Ascending aorta (tissue), 2 donors: ENCODE data around the gene KCTD20. TPM values are rescaled to one million over a fixed set of nuclear protein-coding genes. Genes with fewer than 3 reads are reported as not detected.

Experiments used
- DNase-seq, 2 donors: peaks; one replicate each; pipeline ENCODE4 v3.0.0-alpha.2; 2019; ENCODE audit warnings: low spot score in 2 of 2
- H3K27ac ChIP-seq, 2 donors: fragments of 200-600 bp; sonication (generic); one replicate each; pipeline ENCODE4 v1.5.1; 2016 to 2017; ENCODE audit warnings: mild to moderate bottlenecking in 1 of 2
- H3K27me3 ChIP-seq: fragments of 200-600 bp; sonication (generic); one replicate; pipeline ENCODE4 v1.5.1; 2017
- H3K36me3 ChIP-seq, 2 donors: fragments of 200-600 bp; sonication (generic); one replicate each; pipeline ENCODE4 v1.5.1; 2016
- H3K4me1 ChIP-seq, 2 donors: fragments of 200-600 bp; sonication (generic); one replicate each; pipeline ENCODE4 v1.5.1; 2016 to 2017; ENCODE audit warnings: mild to moderate bottlenecking in 1 of 2
- H3K4me3 ChIP-seq, 2 donors: fragments of 200-600 bp; sonication (generic); one replicate each; pipeline ENCODE4 v1.5.1; 2016 to 2017; ENCODE audit warnings: mild to moderate bottlenecking in 1 of 2
- H3K9me3 ChIP-seq, 2 donors: fragments of 200-600 bp; sonication (generic); one replicate each; pipeline ENCODE4 v1.5.1; 2016
- CTCF ChIP-seq, 3 experiments: fragments of 200-600 bp in 2 of 3; fragments of 450-650 bp in 1 of 3; sonication (generic) in 2 of 3; IDR thresholded peaks; one replicate each; pipeline ENCODE4 v1.5.1; 2016 to 2019; ENCODE audit warnings: antibody characterized with exemption in 3 of 3, mild to moderate bottlenecking in 1 of 3, moderate library complexity in 1 of 3
- intact Hi-C: fragments of 100-400 bp; cut with DNase I; formaldehyde crosslinking; loops from one replicate; pipeline ENCODE4 v1.15.1; 2023
- total RNA-seq: library from RNA; depleted of rRNA; stranded (reverse); fragments of >200 nt; gene quantifications from one replicate; pipeline ENCODE4 v1.1.0, GENCODE V29; 2016

KCTD20 gene
- total RNA-seq, 1 donor from 2014 or later: 71.5 TPM

DNA sequence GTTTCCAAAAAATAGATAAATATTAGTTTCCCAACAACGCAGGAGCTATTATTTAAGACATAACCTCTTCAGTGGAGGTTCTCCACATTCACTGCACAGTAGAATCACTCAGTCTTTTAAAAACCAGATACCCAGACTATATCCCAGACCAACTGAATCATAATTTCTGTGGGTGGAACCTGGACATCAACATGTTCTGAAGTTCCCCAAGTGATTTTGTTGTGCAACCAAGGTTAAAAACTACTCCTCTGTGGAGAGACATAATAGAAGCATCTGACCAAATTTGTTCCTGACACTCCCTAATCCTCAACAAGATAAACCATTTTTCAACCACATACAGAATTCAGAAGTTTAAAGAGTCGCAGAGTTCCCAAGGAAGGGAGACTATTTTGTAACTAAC is 62.2 kb downstream of the KCTD20 start:
- H3K4me1 ChIP-seq: no peaks in the 10 kb centered on the region
- no peak overlapping the region for H3K4me3 ChIP-seq
- no peak for TF ChIP-seq CTCF (IDR thresholded peaks at IDR 0.05)
- no peaks in the 10 kb centered on the region for H3K27me3 ChIP-seq
- intact Hi-C loops: no loop called here
- H3K36me3 ChIP-seq: peaks cover 4 to 15% of the 10 kb centered on the region in 2 donors
- no peak overlapping the region for H3K27ac ChIP-seq
- DNase-seq: no peak
- no peaks in the 10 kb centered on the region for H3K9me3 ChIP-seq

DNA sequence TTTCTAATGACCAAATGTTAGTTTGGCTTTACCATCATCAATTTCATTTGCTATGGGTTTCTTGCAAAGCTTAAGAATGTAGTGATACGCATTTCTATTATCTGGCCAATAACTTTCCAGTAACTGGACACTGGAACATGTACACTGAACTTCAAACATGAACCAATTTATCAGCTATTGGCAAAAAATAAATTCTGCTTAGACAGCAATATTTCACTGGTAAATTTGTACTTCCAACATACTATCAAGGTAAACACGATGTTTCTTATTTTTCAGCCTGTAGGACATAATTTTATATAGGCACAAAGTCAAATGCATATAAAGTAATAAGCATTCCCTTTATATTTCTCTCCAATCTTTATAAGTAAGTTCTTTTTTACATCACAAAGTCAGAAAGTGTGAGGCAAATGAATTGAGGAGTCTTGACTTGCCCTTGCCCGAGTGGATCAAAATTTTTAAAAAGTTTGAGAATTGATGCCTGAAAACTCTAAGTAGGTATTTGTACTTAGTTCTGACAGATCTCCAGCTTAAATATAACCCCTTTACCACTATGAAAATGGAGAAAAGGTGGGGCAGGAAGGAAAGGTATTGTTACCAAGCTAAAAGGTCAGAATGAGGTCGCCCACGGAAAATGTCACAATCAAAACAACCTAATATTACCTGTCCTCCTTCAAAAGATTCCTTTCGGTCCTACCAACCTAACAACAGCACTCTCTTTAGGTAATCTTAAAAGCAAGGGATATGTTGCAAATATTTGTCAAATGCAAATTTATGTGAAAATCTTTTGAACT is 63.1 kb downstream of the KCTD20 start:
- no peak for TF ChIP-seq CTCF (IDR thresholded peaks at IDR 0.05)
- Histone ChIP-seq H3K27ac (no peak overlapping the region), H3K27me3 (no peaks in the 10 kb centered on the region), H3K36me3 (peaks cover 4 to 19% of the 10 kb centered on the region in 2 donors), H3K4me1 (no peaks in the 10 kb centered on the region), H3K9me3 (no peaks in the 10 kb centered on the region), H3K4me3 (no peak overlapping the region)
- intact Hi-C loops: no loop called here
- no peak for DNase-seq

- no peak for DNase-seq
- Histone ChIP-seq H3K9me3 (no peaks in the 10 kb centered on the region), H3K36me3 (peaks cover 8 to 19% of the 10 kb centered on the region in 2 donors), H3K27me3 (no peaks in the 10 kb centered on the region), H3K27ac (no peak overlapping the region), H3K4me3 (no peak overlapping the region), H3K4me1 (no peaks in the 10 kb centered on the region)
- TF ChIP-seq CTCF (IDR thresholded peaks at IDR 0.05): no peak
- intact Hi-C loops: no loop called here
Measured at GRCh38 chr6:36506611-36507010, 63.8 kb downstream of the KCTD20 start.

- intact Hi-C loops: no loop called here
- peaks cover 15 to 30% of the 10 kb centered on the region in 2 donors for H3K36me3 ChIP-seq
- no peak overlapping the region for H3K27ac ChIP-seq
- no peaks in the 10 kb centered on the region for H3K9me3 ChIP-seq
- H3K4me1 ChIP-seq: no peaks in the 10 kb centered on the region
- TF ChIP-seq CTCF (IDR thresholded peaks at IDR 0.05): no peak
- no peaks in the 10 kb centered on the region for H3K27me3 ChIP-seq
- DNase-seq: no peak
- H3K4me3 ChIP-seq: no peak overlapping the region
Measured at GRCh38 chr6:36508532-36508931, 65.7 kb downstream of the KCTD20 start.

- no peaks in the 10 kb centered on the region for H3K4me1 ChIP-seq
- TF ChIP-seq CTCF (IDR thresholded peaks at IDR 0.05): no peak
- H3K4me3 ChIP-seq: no peak overlapping the region
- H3K27ac ChIP-seq: no peak overlapping the region
- peaks cover 15 to 43% of the 10 kb centered on the region in 2 donors for H3K36me3 ChIP-seq
- H3K27me3 ChIP-seq: no peaks in the 10 kb centered on the region
- no peak for DNase-seq
- no peaks in the 10 kb centered on the region for H3K9me3 ChIP-seq
- intact Hi-C loops: no loop called here
Measured at GRCh38 chr6:36510365-36510764, 67.6 kb downstream of the KCTD20 start.
